ENCODE data around the gene BST1.
A peak's percentile ranks its signal among the peaks of the same experiment; 100 is the strongest.

The BST1 gene

DNA sequence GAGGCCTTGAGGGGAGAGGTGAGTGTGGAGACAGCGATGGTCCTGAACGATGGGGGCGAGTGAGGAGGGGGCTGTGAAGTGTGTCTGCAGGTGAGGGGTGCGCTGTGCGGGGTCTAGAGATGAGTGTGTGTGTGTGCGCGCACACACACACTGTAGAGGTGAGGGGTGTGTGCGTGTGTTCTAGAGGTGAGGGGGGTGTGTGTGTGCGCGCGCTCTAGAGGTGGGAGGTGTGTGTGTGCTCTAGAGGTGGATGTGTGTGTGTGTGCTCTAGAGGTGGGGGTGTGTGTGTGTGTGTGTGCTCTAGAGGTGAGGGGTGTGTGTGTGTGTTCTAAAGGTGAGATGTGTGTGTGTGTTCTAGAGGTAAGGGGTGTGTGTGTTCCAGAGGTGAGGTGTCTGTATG, 574 bp downstream of the BST1 start:
- peak overlapping the region; percentile 58 for H3K4me3 ChIP-seq (ENCODE audit: control insufficient read depth, low read depth, low read length)
- TF ChIP-seq, protein P1, sequence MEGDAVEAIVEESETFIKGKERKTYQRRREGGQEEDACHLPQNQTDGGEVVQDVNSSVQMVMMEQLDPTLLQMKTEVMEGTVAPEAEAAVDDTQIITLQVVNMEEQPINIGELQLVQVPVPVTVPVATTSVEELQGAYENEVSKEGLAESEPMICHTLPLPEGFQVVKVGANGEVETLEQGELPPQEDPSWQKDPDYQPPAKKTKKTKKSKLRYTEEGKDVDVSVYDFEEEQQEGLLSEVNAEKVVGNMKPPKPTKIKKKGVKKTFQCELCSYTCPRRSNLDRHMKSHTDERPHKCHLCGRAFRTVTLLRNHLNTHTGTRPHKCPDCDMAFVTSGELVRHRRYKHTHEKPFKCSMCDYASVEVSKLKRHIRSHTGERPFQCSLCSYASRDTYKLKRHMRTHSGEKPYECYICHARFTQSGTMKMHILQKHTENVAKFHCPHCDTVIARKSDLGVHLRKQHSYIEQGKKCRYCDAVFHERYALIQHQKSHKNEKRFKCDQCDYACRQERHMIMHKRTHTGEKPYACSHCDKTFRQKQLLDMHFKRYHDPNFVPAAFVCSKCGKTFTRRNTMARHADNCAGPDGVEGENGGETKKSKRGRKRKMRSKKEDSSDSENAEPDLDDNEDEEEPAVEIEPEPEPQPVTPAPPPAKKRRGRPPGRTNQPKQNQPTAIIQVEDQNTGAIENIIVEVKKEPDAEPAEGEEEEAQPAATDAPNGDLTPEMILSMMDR (conservative IDR thresholded peaks at IDR 0.05; ENCODE audit: control insufficient read depth, insufficient read depth, low read depth, low read length) = no peak
- DNase-seq (ENCODE audit: low read depth) = no peak

DNA sequence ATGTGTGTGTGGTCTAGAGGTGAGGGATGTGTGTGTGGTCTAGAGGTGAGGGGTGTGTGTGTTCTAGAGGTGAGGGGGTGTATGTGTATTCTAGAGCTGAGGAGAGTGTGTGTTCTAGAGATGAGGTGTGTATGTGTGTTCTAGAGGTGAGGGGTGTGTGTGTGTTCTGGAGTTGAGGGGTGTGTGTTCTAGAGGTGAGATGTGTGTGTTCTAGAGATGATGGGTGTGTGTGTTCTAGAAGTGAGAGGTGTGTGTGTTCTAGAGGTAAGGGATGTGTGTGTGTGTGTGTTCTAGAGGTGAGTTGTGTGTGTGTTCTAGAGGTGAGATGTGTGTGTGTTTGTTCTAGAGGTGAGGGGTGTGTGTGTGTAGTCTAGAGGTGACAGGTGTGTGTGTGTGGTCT, 1.3 kb downstream of the BST1 start:
- no peak for DNase-seq (ENCODE audit: low read depth)
- H3K4me3 ChIP-seq (ENCODE audit: control insufficient read depth, low read depth, low read length) = no peak overlapping the region
- TF ChIP-seq, protein P1 (conservative IDR thresholded peaks at IDR 0.05; ENCODE audit: control insufficient read depth, insufficient read depth, low read depth, low read length) = no peak

DNA sequence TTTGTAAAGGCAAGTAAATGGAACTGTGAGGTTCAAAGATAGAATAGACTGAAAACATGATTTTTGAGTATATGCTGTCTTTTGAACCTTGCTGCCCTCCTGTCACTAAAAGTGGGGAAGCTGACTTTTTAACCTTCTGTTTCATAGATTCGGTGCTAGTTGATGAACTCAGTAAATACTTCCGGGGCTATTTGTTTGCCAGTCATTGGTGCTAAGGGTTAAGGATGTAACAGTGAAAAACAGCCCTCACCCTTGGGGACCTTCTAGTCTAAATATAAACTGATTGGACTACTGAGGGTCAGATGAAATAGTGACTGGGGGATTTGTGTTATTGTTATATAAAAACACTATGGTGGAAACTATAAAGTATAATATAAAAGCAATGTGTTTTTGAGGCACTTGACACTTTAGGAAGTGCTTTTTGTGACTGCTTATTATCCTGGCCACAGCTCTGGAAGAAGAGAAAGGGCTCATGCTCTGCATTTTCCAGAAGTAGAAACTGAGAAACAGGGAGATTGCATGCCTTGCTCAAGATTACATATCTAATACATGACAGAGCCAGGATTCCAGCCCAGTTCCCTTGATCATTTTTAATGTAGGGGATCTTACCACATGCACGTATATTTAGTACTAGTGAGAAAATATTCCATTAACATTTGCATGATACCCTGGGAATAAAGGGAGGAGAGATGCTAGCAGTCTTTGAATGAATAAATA, 3.9 kb downstream of the BST1 start:
- H3K4me3 ChIP-seq (ENCODE audit: control insufficient read depth, low read depth, low read length) = no peak overlapping the region
- TF ChIP-seq, protein P1 (conservative IDR thresholded peaks at IDR 0.05; ENCODE audit: control insufficient read depth, insufficient read depth, low read depth, low read length) = no peak
- no peak for DNase-seq (ENCODE audit: low read depth)

DNA sequence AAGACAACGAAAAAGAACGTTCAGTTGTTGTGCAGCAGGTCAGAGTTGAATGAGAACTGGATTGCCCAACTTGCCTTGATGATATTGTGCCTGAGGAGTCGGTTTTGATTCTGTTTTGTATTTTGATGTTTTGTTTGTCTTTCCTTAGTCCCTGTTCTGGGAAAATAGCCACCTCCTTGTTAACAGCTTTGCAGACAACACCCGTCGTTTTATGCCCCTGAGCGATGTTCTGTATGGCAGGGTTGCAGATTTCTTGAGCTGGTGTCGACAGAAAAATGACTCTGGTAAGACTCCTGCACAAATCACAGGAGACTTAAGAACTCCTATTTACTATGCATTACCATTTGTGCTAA, 4.5 kb downstream of the BST1 start:
- no peak for DNase-seq (ENCODE audit: low read depth)
- TF ChIP-seq, protein P1 (conservative IDR thresholded peaks at IDR 0.05; ENCODE audit: control insufficient read depth, insufficient read depth, low read depth, low read length) = no peak
- no peak overlapping the region for H3K4me3 ChIP-seq (ENCODE audit: control insufficient read depth, low read depth, low read length)

DNA sequence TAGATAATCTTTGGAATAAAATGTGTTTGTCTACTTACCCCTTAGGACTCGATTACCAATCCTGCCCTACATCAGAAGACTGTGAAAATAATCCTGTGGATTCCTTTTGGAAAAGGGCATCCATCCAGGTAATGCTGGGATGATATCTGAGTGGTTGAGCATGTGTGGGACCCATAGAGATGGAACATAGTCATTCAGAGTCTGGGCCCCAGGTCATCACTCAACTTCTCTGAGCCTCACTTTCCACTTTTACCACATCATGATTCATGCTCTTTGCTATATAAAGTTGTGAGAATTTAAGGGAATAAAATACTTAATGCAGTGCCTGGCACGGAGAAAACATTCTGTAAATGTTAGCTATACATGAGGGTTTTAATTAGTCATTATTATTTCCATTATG, 8.9 kb downstream of the BST1 start:
- no peak for DNase-seq (ENCODE audit: low read depth)
- H3K4me3 ChIP-seq (ENCODE audit: control insufficient read depth, low read depth, low read length) = no peak overlapping the region
- TF ChIP-seq, protein P1 (conservative IDR thresholded peaks at IDR 0.05; ENCODE audit: control insufficient read depth, insufficient read depth, low read depth, low read length) = no peak

DNA sequence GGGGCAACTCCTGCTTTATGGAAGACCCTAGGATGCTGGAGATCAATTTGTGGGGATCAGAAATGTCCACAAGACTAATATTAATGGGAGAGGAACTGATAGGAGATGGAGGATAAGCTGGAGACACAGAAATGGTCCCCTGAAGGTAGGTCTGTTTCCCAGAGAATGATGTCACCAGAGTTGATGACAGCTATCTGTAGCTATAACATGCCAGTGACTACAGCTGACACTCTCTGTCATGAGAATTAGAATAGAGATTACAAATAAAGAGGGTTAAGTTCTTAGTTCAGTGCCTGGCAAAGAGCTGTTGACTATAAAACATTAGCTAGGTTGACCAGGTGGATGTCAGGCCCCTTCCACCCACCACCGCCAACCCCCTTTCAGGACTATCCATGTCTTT, 9.3 kb downstream of the BST1 start:
- no peak overlapping the region for H3K4me3 ChIP-seq (ENCODE audit: control insufficient read depth, low read depth, low read length)
- TF ChIP-seq, protein P1 (conservative IDR thresholded peaks at IDR 0.05; ENCODE audit: control insufficient read depth, insufficient read depth, low read depth, low read length) = no peak
- DNase-seq (ENCODE audit: low read depth) = no peak

DNA sequence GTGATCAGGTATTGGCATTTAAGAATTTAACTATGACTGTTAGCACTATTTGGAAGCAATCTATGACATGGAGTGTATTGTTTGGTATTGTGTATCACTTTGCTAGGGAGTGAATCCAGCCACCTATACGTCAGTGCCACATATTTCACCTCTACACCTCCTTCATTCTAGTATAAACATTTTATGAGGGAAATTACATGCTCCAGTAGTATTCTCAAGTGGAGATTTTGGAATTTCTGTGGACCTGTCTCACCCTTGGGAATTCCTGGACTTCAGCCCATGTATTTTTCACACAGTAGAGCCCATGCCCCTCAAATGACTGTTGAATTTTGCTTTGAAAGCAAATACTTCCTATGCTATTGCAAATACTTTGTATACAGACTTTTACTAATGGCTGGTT, 11.3 kb downstream of the BST1 start:
- DNase-seq (ENCODE audit: low read depth) = no peak
- TF ChIP-seq, protein P1 (conservative IDR thresholded peaks at IDR 0.05; ENCODE audit: control insufficient read depth, insufficient read depth, low read depth, low read length) = no peak

More for the DNA sequence above, 11.3 kb downstream of the BST1 start:
- no peak overlapping the region for H3K4me3 ChIP-seq (ENCODE audit: control insufficient read depth, low read depth, low read length)

All from fibroblast of mammary gland (primary cell).